Measurements from ENCODE around the gene KCTD16.

- TF ChIP-seq CTCF (IDR thresholded peaks at IDR 0.05) (no peak), POLR2A (IDR thresholded peaks at IDR 0.05) (no peak)
These were observed 185.8 kb downstream of the KCTD16 start for GRCh38 chr5:144356489-144356888.

Measured in heart left ventricle (tissue), 13 donors.